Liver (tissue), 9 donors: ENCODE measurements around the gene NT5DC2. TPM values are rescaled to one million over a fixed set of nuclear protein-coding genes. Genes with fewer than 3 reads are reported as not detected.

Experiments used
- DNase-seq: peaks from one replicate; pipeline ENCODE4 v3.0.0-alpha.2; 2017; ENCODE audit warnings: low spot score
- H3K27ac ChIP-seq, 2 donors: one replicate each; pipeline ENCODE4 v1.7.0; 2013; ENCODE audit warnings: inconsistent platforms in 2 of 2, low read length in 2 of 2, control low read depth in 1 of 2, low read depth in 1 of 2, mild to moderate bottlenecking in 1 of 2
- H3K27me3 ChIP-seq, 4 donors: one replicate each; pipeline versions ENCODE4 v1.6.1 to v1.7.0; 2013; ENCODE audit warnings: low read length in 3 of 4, inconsistent platforms in 1 of 4, mild to moderate bottlenecking in 1 of 4, moderate library complexity in 1 of 4; ENCODE audit not compliant: control insufficient read depth in 4 of 4, insufficient read depth in 4 of 4
- H3K36me3 ChIP-seq, 4 donors: one replicate each; pipeline versions ENCODE4 v1.6.1 to v1.7.0; 2013; ENCODE audit warnings: low read length in 3 of 4, mild to moderate bottlenecking in 3 of 4, low read depth in 1 of 4, moderate library complexity in 1 of 4; ENCODE audit not compliant: control insufficient read depth in 4 of 4, insufficient read depth in 3 of 4
- H3K4me1 ChIP-seq, 4 donors: one replicate each; pipeline versions ENCODE4 v1.6.1 to v1.7.0; 2013; ENCODE audit warnings: low read length in 3 of 4, mild to moderate bottlenecking in 3 of 4, moderate library complexity in 1 of 4; ENCODE audit not compliant: control insufficient read depth in 4 of 4, insufficient read depth in 4 of 4
- H3K4me3 ChIP-seq, 3 donors: one replicate each; pipeline versions ENCODE4 v1.6.1 to v1.7.0; 2013; ENCODE audit warnings: low read length in 3 of 3, control low read depth in 1 of 3, low read depth in 1 of 3, mild to moderate bottlenecking in 1 of 3
- H3K9ac ChIP-seq, 2 donors: one replicate each; pipeline ENCODE4 v1.7.0; 2013; ENCODE audit warnings: low read length in 2 of 2, mild to moderate bottlenecking in 2 of 2, moderate library complexity in 2 of 2, control low read depth in 1 of 2, low read depth in 1 of 2
- H3K9me3 ChIP-seq, 4 donors: one replicate each; pipeline versions ENCODE4 v1.6.1 to v1.7.0; 2013; ENCODE audit warnings: low read length in 3 of 4; ENCODE audit not compliant: control insufficient read depth in 4 of 4
- FOXA2 ChIP-seq: IDR thresholded peaks from 2 replicates; pipeline ENCODE4 v1.6.1; 2016; ENCODE audit warnings: antibody characterized with exemption
- GABPA ChIP-seq, 2 donors: IDR thresholded peaks in 1 of 2; conservative IDR thresholded peaks in 1 of 2; 2 replicates each; pipeline ENCODE4 v1.6.1; 2016; ENCODE audit warnings: antibody characterized with exemption in 2 of 2, mild to moderate bottlenecking in 1 of 2, moderate library complexity in 1 of 2
- HNF4A ChIP-seq, 2 donors: conservative IDR thresholded peaks; 2 replicates each; pipeline ENCODE4 v1.6.1; 2016; ENCODE audit warnings: antibody characterized with exemption in 2 of 2, mild to moderate bottlenecking in 2 of 2
- JUND ChIP-seq, 2 donors: IDR thresholded peaks; 2 replicates each; pipeline ENCODE4 v1.6.1; 2016; ENCODE audit warnings: antibody characterized with exemption in 2 of 2
- NR2F2 ChIP-seq: IDR thresholded peaks from 2 replicates; pipeline ENCODE4 v1.6.1; 2016; ENCODE audit warnings: antibody characterized with exemption
- SP1 ChIP-seq: IDR thresholded peaks from 2 replicates; pipeline ENCODE4 v1.6.1; 2018; ENCODE audit warnings: antibody characterized with exemption, mild to moderate bottlenecking
- TAF1 ChIP-seq: conservative IDR thresholded peaks from 2 replicates; pipeline ENCODE4 v1.6.1; 2016; ENCODE audit warnings: antibody characterized with exemption, mild to moderate bottlenecking
- WGBS: extraction: QIAGEN DNeasy Blood & Tissue Kit; methylation state at CpG from one replicate; pipeline ENCODE4 v1.1.7; 2013; 5-methylcytosine and 5-hydroxymethylcytosine counted together
- polyA plus RNA-seq, 2 donors: library from polyadenylated mRNA; stranded (reverse) in 1 of 2; unstranded in 1 of 2; fragments of 200-250 nt in 1 of 2; fragments of >200 nt in 1 of 2; fragmentation: Nextera tagmentation in 1 of 2; extraction: Ambion mirVana in 1 of 2; gene quantifications; one replicate each; pipeline versions ENCODE4 v1.2.1 to v1.2.3, GENCODE V29; 2013 to 2015
- total RNA-seq, 2 donors: library from RNA; depleted of rRNA; stranded (reverse); fragments of >200 nt; gene quantifications; one replicate each; pipeline ENCODE4 v1.2.3, GENCODE V29; 2014
- TF ChIP-seq, protein P1 (sequence below): fragments of 150-350 bp; IDR thresholded peaks from 2 replicates; pipeline ENCODE4 v1.5.1; 2017; ENCODE audit warnings: improper control_type of control experiment, low read depth, low read length; ENCODE audit not compliant: missing input control
- TF ChIP-seq, protein P2 (sequence below): IDR thresholded peaks from 2 replicates; pipeline ENCODE4 v1.6.1; 2016; ENCODE audit warnings: antibody characterized with exemption
- TF ChIP-seq, protein P3 (sequence below): IDR thresholded peaks from 2 replicates; pipeline ENCODE4 v1.6.1; 2016; ENCODE audit warnings: antibody characterized with exemption
- donor health status: healthy.
- donor health status: healthy.
- donor health status: healthy.
- donor health status: healthy.
- donor health status: healthy.

The NT5DC2 gene
- total and polyA plus RNA-seq, 4 donors: 2.8 to 20.9 (median 3.1) TPM

DNA sequence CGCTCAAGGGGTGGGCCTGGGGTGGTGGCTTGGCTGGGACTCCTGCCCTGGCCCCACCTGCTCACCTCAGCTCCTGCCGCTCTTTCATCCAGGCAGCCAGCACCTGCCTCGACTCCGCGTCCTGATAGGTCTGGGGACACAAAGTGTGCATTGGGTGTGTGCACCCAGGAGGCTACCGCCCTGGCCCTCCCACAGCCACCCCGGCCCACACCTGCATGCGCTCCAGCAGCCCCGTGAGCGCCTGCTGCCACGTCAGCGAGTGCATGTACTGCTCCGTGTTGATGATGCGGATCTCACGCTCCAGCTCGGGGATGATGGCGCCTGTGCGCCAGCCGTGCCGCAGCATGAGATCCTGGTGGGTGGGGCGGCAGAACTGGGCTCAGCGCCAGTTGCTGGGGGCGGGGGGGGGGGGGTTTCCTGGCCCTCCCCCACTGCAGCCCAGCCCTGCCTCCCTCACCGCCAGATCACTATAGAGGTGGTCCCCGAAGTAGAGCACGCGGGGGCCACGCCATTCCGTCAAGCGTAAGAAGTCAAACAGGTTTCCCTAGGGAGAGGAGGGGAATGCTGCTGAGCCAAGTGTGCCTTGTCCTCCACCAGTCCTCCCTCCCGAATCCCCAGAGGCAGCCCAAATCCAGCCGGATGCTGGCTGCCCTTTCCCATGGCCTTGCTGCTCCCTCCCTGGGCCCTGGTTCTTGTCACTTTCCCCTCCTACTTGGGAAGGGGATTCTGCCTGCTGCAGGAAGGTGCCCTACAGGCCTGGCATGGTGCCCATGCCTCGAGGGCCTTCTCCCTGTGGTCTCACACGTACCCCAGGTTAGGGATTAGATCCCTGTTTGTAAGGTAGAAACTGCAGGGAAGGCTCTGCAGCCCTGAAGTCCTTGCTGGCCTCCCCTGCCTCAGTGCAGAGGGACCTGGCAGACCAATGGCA is 8.6 kb downstream of the NT5DC2 start:
- H3K9me3 ChIP-seq: no peaks in the 10 kb centered on the region
- no peak overlapping the region for H3K4me3 ChIP-seq
- no peaks in the 10 kb centered on the region for H3K36me3 ChIP-seq
- 80% methylated on average over 34 of the region's 34 CpGs for WGBS
- peak; percentile 89 for TF ChIP-seq NR2F2
- TF ChIP-seq FOXA2: no peak
- no peak for DNase-seq
- peak overlapping the region; percentile 47 to 64 for H3K27ac ChIP-seq
- H3K27me3 ChIP-seq: no peaks in the 10 kb centered on the region
- no peak overlapping the region for H3K9ac ChIP-seq
- H3K4me1 ChIP-seq: peaks cover 0 to 4% (median 0%) of the 10 kb centered on the region in 4 donors

DNA sequence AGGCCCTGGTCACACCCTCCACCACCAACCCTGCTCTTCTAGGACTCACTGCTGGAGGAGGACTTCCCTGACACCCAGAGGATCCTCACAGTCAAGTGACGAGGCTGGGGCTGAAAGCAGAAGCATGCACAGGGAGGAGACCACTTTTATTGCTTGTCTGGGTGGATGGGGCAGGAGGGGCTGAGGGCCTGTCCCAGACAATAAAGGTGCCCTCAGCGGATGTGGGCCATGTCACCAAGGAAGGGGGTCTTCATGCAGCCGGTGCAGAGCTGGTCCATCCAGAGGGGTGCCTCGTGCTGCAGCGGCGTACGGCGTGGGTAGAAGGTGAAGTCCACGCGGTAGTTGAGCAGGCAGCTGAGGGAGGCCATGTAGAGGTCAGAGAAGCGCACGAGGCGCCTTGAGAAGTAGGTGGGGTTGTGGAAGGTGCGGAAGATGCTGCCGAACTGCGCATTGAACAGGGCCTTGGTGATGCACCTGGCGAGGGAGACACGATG is 9.4 kb downstream of the NT5DC2 start:
- Histone ChIP-seq H3K9me3 (no peaks in the 10 kb centered on the region), H3K4me1 (peaks cover 0 to 4% (median 0%) of the 10 kb centered on the region in 4 donors), H3K27ac (peak overlapping the region; percentile 11 to 56), H3K36me3 (no peaks in the 10 kb centered on the region), H3K4me3 (no peak overlapping the region), H3K9ac (no peak overlapping the region), H3K27me3 (no peaks in the 10 kb centered on the region)
- DNase-seq: no peak
- TF ChIP-seq FOXA2: no peak
- no peak for TF ChIP-seq GABPA (IDR thresholded peaks at IDR 0.05 in 1 of 2, conservative IDR thresholded peaks at IDR 0.05 in 1 of 2)
- TF ChIP-seq, protein P1, sequence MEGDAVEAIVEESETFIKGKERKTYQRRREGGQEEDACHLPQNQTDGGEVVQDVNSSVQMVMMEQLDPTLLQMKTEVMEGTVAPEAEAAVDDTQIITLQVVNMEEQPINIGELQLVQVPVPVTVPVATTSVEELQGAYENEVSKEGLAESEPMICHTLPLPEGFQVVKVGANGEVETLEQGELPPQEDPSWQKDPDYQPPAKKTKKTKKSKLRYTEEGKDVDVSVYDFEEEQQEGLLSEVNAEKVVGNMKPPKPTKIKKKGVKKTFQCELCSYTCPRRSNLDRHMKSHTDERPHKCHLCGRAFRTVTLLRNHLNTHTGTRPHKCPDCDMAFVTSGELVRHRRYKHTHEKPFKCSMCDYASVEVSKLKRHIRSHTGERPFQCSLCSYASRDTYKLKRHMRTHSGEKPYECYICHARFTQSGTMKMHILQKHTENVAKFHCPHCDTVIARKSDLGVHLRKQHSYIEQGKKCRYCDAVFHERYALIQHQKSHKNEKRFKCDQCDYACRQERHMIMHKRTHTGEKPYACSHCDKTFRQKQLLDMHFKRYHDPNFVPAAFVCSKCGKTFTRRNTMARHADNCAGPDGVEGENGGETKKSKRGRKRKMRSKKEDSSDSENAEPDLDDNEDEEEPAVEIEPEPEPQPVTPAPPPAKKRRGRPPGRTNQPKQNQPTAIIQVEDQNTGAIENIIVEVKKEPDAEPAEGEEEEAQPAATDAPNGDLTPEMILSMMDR: no peak
- TF ChIP-seq, protein P2, sequence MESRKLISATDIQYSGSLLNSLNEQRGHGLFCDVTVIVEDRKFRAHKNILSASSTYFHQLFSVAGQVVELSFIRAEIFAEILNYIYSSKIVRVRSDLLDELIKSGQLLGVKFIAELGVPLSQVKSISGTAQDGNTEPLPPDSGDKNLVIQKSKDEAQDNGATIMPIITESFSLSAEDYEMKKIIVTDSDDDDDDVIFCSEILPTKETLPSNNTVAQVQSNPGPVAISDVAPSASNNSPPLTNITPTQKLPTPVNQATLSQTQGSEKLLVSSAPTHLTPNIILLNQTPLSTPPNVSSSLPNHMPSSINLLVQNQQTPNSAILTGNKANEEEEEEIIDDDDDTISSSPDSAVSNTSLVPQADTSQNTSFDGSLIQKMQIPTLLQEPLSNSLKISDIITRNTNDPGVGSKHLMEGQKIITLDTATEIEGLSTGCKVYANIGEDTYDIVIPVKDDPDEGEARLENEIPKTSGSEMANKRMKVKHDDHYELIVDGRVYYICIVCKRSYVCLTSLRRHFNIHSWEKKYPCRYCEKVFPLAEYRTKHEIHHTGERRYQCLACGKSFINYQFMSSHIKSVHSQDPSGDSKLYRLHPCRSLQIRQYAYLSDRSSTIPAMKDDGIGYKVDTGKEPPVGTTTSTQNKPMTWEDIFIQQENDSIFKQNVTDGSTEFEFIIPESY: no peak
- no peak for TF ChIP-seq SP1
- no peak for TF ChIP-seq HNF4A (conservative IDR thresholded peaks at IDR 0.05)
- TF ChIP-seq JUND (IDR thresholded peaks at IDR 0.05): no peak
- TF ChIP-seq, protein P3, sequence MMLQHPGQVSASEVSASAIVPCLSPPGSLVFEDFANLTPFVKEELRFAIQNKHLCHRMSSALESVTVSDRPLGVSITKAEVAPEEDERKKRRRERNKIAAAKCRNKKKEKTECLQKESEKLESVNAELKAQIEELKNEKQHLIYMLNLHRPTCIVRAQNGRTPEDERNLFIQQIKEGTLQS: no peak
- TF ChIP-seq NR2F2: no peak
- TF ChIP-seq TAF1: no peak
- WGBS: 97% methylated on average over 18 of the region's 18 CpGs
